Esophagus squamous epithelium (tissue), 4 donors: Measurements from ENCODE around the gene TMEM240.

Source experiments
- POLR2A ChIP-seq, 4 donors: fragments of 450-650 bp; IDR thresholded peaks; one replicate each; pipeline ENCODE4 v1.6.1; 2017; ENCODE audit warnings: antibody characterized with exemption in 4 of 4, mild to moderate bottlenecking in 4 of 4, moderate library complexity in 3 of 4
- TF ChIP-seq, protein P1 (sequence below), 6 experiments: fragments of 450-650 bp in 4 of 6; fragments of 200-600 bp in 2 of 6; sonication (generic) in 2 of 6; IDR thresholded peaks; one replicate each; pipeline ENCODE4 v1.5.1; 2016 to 2019; ENCODE audit warnings: antibody characterized with exemption in 6 of 6, mild to moderate bottlenecking in 4 of 6, moderate library complexity in 4 of 6

DNA sequence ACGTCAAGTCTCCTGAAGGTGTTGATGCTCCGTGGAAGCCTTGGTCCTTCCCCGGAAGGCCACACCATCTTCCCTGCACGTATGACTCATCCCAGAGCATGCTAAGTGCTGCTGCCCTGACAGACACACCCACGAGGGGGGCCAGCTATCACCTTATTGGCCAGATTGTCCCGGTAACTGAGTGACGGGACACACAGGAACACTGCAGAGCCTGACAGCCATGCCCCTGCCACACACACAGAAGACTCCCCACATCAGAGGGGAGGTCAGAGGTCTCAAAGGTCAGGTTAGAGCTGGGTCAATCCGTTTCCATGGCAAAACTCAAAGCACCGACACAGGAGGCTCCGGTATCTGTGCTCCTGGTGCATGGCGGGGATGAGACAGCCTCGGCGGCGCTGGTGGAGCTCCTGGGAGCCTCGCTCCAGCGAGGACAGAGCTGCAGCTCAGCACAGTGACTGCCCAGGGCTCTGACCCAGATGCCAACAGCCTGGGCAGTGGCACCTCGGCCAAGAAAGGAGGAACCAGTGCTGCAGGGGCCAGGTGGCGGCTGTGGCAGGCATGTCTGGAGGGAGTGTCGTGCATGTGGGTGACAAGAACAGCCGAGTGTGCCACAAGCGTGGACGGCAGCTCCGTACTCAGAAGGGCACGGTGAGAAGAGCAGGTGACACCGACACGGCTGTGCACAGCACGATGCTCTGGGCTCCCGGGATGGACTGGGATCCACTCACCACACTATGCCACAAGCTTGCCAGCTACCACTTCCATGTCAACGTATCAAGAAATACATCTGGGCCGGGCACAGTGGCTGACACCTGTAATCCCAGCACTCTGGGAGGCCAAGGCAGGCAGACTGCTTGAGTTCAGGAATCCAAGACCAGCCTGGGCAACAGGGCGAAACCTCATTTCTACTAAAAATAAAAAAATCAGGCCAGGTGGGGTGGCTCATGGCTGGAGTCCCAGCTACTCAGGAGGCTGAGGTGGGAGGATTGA is 14.8 kb upstream of the TMEM240 start:
- TF ChIP-seq, protein P1, sequence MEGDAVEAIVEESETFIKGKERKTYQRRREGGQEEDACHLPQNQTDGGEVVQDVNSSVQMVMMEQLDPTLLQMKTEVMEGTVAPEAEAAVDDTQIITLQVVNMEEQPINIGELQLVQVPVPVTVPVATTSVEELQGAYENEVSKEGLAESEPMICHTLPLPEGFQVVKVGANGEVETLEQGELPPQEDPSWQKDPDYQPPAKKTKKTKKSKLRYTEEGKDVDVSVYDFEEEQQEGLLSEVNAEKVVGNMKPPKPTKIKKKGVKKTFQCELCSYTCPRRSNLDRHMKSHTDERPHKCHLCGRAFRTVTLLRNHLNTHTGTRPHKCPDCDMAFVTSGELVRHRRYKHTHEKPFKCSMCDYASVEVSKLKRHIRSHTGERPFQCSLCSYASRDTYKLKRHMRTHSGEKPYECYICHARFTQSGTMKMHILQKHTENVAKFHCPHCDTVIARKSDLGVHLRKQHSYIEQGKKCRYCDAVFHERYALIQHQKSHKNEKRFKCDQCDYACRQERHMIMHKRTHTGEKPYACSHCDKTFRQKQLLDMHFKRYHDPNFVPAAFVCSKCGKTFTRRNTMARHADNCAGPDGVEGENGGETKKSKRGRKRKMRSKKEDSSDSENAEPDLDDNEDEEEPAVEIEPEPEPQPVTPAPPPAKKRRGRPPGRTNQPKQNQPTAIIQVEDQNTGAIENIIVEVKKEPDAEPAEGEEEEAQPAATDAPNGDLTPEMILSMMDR (IDR thresholded peaks at IDR 0.05) = no peak
- no peak for TF ChIP-seq POLR2A (IDR thresholded peaks at IDR 0.05)
